GM18870 (cell line): Measurements from ENCODE around the gene MAPK10.

Source experiments
- ATAC-seq: cut with Tn5 transposase; IDR thresholded peaks from one replicate; pipeline ENCODE4 v1.9.1; 2021; ENCODE audit warnings: moderate library complexity; ENCODE audit not compliant: unreplicated experiment

MAPK10 gene

DNA sequence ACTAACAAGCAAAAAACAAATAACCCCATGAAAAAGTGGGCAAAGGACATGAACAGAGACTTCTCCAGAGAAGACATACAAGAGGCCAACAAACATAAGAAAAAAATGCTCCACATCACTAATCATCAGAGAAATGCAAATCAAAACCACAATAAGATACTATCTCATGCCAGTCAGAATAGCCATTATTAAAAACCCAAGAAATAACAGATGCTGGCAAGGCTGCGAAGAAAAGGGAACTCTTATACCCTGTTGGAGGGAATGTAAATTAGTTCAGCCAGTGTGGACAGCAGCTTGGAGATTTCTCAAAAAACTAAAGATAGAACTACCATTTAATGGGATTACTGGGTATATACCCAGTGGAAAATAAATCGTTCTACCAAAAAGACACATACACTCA is 79.6 kb downstream of the MAPK10 start:
- no peak for ATAC-seq

DNA sequence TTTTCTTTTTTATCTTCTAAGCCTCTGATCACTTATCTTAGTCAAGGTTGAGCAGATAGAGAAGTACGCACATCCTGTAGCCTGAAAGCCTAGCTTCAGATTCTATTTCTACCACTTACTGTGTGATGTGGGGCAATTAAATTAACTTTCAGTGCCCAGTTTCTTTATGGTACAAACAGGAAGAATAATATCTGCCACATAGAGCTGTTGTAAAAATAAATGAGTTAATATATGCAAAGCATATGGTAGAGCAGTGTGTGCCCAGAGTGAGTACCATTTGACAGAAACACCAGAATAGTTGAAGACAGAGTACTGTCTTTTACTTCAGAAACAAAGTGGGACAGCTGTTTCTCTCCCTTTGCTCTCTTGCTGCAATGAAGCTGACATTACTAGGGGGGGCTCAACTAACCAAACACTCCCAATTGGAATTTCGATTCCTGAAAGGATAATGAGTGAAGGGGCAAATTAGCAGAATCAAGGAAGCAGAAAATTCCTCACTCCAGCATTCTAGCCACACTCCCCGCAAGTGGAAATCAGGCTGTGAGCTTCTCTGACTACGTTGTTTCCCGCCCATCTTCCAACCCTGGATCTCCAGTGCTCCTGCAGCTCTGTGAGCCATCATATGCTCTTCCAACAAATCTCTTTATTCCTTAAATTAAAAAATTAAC is 80.4 kb downstream of the MAPK10 start:
- no peak for ATAC-seq

DNA sequence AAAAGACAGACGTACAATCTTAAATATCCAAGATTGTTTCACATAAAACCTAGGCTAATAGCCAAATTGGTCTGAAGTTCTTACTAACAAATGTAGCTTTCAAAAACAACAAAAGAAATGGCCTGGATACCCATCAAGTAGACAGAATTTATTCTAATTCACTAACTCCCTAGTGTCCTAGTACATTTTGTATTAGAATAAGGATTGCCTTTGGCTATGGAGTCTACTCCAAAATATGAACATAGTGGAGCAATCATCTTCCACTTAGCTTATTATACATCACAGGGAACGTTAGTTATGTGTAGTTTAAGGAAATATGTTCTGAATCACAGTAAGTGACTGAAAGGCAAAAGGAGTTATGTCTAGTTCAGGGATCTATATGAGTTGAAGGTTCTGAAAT is 81.7 kb downstream of the MAPK10 start:
- ATAC-seq: no peak

DNA sequence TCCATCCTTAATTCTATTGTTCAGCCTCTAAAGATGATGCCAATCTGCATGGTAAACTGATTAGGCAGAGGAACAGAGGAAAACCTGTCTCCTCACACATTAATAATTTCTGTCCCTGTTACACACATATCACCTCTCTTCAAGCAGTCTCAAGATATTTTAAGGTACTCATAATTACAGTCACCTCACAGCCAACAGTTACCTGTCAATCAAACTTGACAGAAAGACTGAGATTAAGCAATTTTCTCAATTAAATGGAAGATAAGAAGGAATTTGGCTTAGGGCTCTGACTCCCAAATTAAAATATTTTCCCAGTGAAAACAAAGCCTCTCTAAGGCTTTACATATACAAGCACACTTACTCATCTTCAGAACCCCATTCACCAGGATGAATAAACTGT is 85.2 kb downstream of the MAPK10 start:
- no peak for ATAC-seq

DNA sequence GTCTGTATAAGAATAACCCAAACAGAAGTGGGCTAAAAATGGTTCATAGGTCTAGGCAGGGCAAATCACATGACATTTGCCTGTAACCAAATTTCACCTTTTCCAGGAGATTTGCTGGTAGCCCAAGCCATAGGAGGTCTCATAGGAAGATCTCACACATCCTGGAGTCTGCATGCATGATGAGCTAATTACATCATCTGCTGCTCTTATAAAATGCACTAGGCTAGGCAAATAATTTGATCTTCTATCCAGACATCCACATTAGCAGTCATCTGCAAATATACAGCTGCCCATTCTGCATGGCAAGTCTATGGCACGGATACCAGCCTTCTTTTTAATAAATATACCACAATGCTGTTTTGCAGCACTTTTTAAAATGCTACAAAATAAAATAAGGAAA is 87.2 kb downstream of the MAPK10 start:
- ATAC-seq: no peak

DNA sequence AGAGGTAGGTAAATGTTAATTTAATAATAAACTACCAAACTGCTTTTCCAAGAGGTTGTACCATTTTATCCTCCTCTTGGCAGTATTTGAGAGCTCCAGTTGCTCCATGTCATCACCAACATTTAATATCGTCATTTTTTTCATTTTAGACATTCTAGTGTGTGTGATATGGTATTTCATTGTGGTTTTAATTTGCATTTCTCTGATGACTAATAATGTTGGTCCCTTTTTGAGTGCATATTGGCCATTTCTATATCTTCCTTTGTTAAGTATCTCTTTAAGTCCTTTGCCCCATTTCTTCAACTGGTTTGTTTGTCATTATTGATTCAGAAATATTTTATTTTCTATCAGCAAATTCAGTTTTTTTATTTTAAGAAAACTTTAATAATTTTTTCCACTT is 88.8 kb downstream of the MAPK10 start:
- ATAC-seq: no peak

DNA sequence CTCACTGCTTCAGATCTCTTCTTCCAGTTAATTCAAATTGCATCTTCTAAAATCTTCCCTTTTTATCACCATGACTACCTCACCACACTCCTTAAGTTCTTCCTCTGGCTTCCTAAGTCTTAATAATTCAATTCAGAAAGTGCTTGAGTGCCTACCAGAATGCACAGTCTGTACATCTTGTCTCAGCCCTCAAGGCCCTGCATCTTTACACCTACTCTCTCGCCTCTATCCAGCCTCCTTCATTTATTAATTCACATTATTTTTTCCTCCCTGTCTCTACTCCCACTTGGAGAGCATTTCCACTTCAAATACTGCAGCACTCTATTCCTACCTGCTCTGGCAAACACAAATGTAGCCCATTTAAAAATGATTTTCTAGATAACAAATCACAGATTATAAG is 90.5 kb downstream of the MAPK10 start:
- no peak for ATAC-seq

DNA sequence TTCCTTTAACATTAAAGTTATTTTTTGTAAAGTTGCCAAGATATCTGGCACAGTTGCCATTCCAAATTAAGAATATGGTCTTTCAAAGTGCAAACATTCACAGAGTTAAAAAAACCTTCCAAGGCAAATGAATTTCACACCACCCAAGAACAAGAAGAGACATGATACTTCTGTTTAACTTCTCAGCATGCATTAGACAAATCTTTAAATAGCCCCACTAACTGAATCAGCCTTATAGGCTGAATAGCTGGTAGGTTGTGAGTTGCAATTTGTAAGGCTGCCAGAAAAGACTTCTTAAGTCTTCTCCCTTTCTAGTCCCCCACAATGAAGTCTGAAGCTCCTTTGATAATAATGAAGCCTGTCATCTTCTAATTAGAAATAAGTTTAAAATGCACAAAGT is 95.6 kb downstream of the MAPK10 start:
- no peak for ATAC-seq

DNA sequence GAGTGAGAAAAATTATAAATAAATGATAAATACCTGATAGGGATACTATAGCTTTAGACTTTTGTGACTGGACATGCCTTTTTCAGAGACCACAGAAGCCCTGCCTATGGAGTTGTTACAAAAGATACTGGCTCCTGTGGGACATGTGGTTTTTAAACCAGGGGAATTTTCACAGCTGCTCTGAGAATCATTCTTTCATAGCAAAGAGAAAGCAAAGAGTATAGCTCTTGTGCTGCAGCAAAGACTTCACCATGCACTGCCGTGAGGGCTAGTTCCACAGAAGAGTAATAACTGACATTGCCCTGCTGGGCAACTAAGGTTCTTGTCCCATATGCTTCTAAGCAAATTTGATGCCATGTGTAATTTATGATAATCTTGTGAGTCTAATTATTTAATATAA is 98.2 kb downstream of the MAPK10 start:
- no peak for ATAC-seq

DNA sequence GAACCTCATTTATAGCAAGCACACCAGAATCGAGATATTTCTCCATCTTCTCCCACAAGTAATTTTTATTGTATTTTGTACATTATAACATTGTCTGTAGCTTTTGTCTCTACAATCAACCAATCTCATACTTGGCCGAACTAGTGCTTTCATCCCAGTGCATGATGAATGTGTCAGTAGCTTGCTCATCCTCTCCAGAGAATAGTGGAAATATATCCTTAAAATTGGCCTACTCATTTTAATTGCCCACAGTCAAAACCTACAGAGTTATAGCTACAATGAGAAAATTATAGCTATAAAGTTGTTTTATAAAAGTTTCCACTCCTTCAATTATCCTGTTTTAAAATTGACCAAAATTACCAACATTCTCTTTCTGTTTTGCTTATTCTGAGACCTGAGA is 103.8 kb downstream of the MAPK10 start:
- ATAC-seq: no peak

DNA sequence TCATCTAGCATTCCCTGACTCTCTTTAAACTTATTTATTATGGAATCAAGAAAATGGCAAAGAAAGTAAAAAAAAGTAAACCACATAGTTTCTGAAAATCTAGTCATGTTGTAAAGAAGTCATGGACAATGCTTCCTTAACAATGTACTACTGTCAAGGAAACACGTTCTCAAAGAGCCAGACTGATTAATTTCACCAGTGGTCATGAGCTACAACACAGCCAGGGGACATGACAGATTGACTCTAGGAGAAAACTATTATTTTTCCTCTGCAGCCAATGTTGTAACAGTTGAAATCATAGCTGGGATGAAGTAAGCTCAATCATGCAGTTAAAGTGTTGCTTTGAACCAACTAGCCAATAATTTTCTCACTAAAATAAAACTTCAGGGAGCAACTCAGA is 109.2 kb downstream of the MAPK10 start:
- no peak for ATAC-seq

DNA sequence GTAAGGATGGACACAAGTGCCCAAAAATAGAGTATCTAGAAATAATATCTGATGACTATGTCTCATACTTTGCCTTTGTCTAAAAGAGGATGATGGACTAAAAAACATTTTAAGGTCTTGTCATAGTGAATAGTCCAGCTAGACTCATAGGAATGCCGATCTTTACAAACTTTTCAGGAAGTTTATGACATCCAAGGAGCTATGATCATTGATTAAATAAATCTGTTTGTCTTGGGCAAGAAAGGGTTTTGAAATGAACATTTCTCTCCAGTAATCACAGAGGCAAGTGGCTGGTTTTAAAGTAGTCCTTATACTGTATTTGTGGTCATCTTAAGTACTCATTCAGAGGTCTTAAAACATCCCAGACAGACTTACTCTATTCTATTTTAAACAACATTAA is 109.8 kb downstream of the MAPK10 start:
- ATAC-seq: no peak

DNA sequence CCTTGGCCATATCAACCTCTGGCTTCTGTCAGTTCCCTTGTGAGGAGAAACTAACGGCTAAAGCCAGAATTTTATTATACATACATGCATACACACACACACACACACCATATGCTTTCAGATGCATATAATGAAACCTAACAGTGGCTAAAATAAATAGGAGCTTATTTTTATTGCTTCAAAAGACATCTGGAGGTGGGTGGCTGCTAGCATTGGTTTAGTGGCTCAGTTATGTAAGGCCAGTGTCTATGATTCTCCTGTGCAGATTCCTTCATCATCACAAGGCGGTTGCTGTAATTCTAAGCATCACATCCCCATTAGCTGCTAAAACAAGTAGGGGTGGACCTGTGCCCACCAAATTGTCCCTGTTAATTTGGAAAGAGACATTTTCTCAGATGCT is 110.8 kb downstream of the MAPK10 start:
- ATAC-seq: no peak

DNA sequence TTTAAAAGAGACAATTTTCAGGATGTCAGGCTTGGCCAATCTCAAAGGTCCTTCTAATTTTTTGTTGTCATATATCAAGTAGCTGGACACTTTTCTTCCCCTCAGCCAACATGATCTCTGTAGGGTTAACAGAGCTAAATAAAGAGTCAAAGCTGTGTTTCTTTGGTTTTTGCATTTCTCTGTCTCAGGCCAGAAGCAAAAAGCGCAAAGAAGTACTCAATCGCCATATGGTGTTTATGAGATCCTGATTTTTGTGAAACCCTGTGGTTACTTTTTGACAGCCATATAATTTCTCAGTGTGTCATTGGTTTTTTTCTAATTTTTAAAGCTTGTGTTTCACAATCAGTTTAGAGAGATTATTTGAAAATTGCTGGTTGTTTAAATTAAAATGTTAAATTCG is 111.9 kb downstream of the MAPK10 start:
- ATAC-seq: no peak

DNA sequence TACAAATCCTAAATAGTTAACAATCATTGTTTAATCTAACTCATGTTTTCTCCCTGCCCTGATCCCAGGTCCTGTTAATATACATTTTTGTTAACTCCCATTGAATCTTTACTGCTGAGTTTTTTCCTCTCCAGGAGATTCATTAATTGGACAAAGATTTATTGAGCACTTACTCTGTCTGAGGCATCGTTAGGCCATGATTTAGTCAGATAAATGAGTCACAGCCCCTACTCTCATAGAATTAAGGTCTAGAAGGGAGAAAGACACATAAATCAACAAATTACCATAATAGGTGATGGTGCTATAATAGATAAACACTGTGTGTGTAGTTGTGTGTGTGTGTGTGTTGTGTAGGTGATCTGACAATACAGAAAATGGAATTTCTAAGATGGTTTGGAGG is 112.5 kb downstream of the MAPK10 start:
- no peak for ATAC-seq

DNA sequence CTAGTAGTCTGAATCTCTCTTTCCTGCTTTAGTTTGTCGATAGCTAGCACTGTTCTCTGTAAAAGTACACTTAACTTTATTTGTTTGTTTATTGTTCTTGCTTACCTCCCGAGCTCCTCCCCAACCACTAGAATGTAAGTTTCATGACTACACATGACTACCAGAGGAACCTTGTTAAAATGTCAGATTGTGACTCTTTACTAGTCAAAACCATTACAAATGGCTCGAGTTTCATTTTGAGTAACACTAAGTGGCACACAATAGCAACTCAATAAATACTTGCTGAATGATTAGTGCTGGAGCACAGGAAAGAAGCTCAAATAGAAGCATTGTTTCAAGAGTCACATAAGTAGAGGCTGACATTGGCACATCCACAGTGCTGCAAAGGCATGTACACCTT is 116.1 kb downstream of the MAPK10 start:
- no peak for ATAC-seq

DNA sequence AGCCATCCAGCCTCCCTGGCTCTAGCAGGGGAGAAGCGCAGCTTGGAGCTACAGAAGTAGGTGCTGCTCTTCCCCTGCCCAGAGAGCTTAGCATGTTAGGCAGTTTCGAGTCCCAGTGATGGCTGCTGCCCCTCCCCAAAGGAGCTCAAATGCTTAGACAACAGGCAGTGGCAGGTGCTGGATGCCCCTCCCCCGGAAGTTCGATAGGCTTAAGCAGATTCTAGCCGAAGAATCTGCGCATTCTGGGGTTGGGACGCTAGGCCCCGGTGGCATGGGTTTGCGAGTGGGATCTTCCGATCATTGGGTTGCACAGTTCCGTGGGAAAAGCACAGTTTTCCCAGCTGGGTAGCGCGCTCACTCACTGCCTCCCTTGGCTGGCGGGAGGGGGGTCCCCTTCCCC is 117.2 kb downstream of the MAPK10 start:
- ATAC-seq: no peak

DNA sequence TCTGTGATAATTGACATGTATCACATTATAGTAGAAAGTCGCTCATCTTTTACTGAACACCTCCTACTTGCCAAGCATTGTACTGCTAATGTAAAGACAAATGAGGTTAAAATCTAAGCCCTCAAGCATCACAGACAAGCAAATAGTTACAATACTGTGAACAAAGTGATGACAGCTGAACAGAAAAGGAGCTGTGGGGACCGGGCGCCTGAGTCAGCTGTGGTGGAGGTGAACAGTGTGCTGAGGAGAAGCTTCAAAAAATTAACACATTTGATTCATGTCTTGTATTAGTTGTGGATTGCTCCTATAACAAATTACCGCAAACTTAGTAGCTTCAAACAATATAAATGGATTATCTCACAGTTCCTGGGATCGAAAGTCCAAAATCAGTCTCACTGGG is 124.3 kb downstream of the MAPK10 start:
- no peak for ATAC-seq

DNA sequence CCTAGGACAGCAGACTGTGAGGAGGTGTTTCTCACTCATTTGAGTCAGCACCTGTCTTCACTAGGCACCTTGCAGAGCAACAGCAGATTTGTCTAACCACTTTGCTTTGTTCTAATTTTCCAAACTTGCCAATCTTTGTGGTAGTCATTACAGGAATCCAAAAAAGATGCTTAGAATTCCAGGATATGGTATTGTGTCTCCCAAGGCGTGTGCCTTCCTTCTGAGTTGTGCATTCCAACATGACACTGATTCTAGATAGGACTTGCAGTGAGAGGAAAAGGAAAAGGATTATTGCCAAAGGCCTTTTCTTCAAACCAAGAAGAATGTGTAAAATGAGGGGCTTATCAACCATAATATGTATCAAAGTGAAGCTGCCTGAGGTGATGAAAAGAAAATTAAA is 126.2 kb downstream of the MAPK10 start:
- no peak for ATAC-seq

DNA sequence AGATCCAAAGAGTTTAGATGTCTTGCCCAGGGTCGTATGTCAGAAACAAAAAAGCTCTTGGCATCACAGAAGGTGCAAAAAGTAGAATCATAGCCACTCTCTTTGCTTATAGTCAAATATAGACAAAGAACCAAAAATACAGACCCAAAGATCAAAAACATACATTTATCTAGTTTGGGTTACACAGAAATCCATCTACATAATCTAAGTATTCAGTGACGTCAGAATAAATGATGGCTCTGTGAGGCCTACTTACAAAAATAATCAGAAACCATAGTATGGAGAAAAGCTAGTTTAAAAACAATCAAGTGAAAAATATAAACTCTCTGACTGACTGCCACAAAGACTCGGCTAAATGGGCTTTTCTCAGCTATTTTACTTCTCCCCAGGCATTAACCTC is 126.8 kb downstream of the MAPK10 start:
- no peak for ATAC-seq

DNA sequence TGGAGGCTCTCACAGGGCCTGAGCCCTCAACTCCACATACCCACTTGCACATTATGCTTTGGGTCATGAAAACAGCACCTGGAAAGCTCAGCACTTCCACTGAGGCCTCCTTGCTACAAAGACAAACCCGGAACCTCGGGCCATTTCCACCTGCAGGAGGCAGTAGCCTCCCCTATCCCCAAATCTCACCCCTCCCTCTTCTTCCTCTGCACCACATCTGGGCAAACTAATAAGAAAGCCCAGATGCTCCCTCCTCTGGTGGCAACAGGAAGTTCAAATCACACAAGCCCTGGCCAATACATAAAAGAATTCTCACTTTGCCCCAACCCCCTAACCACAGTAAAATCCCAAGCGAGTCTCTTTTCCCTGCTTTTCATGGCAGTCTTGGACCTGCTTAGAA is 136.4 kb downstream of the MAPK10 start:
- ATAC-seq: peak; percentile 65

DNA sequence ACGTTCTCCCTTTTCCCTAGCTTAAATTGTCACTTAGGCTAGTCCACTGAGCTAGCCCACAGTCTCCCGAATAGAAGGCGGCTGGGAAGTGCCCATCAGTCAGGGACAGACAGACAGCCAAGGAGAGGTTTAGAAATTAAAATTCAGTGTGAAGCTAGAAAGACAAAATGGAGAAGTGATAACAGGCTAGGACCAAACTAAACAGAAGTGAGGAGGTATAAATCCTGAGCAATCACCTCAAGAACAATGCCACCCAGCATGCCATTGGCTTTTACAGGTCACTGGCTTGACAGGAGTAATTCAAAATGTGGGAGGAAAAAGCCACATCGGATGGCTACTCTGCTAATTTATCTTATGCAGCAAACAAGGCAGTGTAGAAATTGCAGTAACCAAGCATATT is 138.9 kb downstream of the MAPK10 start:
- ATAC-seq: no peak

DNA sequence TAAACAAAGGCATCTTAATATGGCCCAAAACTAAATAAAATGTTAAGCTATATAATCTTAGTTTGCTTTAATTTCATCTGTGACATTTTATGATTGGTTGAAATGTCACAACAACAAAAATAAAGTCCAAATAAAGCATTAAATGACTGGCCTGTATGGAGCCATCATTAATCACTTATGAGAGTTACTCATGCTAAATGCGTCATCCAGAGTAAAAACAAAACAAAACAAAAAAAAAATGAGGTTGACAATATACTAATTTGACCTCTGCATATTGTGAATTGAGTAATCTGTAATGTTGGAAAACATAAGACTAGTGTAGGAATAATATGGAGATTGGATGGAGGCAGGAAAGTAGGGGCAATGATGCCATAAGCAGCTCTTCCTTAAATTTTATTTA is 139.7 kb downstream of the MAPK10 start:
- ATAC-seq: no peak
